ENCODE measurements around the gene CCL11.

CCL11 gene

DNA sequence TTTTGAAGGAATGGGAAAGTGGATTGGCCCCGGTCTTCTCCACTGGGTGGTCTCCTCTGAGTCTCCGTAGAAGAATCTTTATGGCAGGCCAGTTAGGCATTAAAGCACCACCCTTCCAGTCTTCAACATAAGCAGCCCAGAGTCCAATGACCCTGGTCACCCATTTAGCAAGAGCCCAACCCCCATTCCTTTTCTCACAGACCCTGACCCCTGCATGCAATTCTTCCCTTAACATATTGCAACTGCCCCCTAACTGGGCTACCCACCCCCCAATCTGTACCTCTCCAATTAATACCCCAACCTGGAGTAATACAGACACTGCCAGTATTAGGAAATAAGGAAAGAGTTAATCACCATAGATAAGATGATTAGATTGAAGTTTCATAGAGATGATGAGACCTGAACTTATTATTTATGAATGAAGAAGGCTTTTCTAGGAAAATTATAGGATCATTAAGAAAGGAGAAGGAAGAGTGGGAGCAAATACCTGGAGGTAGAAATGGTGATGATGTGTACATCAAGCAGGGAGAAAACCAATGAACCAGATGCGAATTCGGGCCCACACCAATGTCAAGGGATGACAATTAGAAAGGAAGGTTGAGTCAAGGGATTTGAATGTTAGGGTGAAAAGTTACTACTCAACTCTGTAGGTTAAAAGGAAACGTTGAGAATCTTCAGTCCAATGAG is 28.1 kb upstream of the CCL11 start:
- no peak for DNase-seq (ENCODE audit: low read depth)

DNA sequence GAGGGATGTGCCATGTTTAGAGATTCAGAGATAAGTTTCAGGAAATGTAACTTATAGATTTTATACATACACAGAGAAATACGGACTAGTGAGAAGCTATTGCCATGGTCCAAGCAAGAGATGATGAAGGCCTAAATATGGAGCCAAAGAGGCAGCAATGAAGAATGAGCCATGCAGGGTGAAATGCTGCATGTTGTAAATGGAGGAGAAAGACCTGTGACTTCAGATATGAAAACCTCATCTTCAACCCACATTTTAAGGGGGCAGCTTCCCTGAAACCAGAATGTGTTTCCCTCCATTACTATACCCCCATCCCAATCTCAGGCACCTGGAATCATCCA is 27.6 kb upstream of the CCL11 start:
- DNase-seq (ENCODE audit: low read depth): no peak

DNA sequence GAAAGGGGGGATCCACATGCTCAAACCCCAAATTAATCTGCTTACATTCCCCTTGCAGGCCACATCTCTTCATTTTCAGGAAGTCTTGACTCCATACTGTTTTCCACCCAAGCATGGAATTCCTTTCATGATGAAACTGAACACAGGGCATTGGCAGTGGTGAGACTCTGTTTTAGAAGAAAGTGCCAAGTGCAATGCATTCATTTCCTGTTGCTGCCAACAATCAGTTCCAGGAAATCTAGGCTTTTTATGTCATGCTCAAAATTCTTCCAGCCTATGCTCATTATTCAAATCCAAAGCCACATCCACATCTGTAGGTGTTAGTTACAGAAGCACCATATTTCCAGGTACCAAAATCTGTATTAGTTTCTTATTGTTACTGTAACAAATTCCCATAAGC is 26.4 kb upstream of the CCL11 start:
- DNase-seq (ENCODE audit: low read depth): no peak

DNA sequence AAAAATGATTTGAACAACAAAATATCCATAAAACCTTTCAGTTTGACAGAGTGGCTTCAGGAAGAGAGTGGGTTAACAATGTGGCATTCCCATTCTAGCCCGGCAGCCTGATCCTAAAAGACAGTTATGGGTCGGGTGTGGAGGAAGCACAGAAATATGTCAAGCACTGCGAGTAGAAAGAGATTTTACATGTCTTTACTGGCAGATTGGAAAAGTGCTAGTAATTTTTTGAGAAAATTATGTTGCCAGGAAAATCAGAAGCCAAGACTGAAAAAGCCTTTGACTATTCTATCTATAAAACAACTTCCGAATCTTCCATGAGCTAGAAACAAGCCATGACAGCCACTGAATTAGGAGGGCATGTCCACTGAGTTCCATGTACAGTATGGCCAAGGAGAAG is 24.7 kb upstream of the CCL11 start:
- DNase-seq (ENCODE audit: low read depth): no peak

DNA sequence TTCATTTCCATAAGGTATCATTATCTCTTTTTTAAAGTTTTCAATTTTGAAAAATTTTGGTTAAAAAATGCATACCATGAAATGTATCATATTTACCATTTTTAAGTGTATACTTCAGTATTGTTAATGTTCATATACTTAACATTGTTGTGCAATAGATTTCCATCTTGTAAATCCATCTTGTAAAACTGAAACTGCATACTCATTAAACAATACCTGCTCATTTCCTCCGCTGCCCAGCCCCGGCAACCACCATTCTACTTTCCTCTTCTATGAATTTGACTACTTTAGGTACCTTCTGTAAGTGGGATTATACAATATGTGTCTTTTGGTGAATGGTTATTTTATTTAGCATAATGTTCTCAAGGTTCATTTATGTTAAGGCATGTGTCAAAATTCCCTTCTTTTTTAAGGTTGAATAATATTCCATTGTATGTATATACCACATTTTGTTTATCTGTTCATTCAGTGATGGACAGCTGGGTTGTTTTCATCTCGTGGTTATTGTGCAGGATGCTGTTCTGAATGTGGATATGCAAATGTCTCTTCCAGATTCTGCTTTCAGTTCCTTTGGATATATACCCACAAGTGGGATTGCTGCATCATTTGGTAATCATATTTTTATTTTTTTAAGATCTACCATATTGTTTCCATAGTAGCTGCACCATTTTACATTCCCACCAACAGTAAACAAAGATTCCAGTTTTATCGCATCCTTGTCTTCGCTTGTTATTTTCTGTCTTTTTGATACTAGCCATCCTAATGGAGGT is 23.8 kb upstream of the CCL11 start:
- DNase-seq (ENCODE audit: low read depth): no peak

DNA sequence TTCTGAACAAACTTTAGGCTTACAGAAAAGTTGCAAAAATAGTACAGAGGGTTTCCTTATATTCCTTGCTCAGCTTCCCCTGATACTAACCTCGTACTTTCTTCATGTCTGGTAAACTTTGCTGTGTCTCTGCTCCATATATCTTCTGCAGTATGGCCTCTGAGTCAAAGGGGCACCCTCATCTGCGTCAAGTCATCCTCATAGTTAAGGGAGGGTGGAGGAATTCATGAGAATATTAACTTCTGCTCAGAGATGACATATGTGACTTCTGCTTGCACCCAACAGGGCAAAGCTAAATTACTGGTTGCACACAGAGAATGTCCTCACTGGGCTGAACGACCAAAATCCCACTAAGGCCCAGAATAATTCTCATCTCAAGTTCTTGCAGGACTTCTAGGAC is 19.8 kb upstream of the CCL11 start:
- DNase-seq (ENCODE audit: low read depth): no peak

DNA sequence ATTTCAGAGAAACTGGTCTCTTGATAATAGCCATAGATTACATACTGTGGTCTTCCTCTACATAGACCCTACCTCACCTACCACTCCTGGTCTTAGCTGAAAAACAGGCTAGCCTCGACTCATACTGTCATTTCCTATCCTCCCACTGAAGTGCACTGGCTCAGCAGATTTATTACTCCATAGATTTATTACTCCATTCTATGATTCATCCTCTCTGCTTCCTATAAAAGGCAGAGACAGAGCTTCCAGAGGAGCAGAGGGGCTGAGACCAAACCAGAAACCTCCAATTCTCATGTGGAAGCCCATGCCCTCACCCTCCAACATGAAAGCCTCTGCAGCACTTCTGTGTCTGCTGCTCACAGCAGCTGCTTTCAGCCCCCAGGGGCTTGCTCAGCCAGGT is 15.6 kb upstream of the CCL11 start, which contains the start of gene CCL7:
Gene CCL7, plus strand, starts transcription at position 253 of the 400 bp plus-strand sequence. Its CDS starts 70 bp downstream, at position 323.
- no peak for DNase-seq (ENCODE audit: low read depth)

DNA sequence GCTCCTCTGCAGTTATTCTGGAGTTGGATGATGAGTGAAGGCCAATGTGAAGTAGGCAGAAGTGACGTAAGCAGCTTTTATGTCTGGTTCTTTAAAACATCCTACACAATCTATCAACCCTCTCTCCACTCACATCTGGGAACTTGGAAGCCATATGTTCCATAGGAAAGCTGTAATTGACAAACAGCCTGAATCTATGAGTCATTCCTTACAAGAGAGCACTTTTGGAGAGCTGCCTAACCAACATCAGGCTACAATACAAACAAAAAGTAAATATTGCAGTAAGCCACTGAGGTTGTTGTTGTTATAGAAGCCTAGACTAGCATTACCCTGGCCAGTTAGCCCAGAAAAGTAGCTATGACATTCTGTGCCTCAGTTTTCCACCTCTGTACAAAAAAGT is 9.7 kb upstream of the CCL11 start:
- DNase-seq (ENCODE audit: low read depth): no peak

DNA sequence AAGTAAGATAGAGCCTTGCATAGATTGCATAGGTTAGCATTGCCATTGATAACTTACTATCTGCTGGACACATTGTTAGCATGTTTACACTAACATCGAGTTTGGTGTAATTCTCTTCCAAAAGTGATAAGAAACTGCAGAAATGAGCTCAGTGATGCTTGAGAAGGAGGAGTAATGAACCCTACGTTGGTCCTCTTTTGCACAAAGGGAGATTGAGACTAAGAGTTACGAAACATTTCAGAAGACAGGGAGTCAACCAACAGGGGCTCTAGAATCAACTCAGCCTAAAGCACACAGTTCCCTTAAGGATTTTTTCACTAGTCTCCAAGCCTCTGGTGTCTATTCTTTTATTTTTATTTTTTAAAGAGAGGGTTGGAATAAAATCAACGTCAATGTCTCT is 8.7 kb upstream of the CCL11 start:
- no peak for DNase-seq (ENCODE audit: low read depth)

DNA sequence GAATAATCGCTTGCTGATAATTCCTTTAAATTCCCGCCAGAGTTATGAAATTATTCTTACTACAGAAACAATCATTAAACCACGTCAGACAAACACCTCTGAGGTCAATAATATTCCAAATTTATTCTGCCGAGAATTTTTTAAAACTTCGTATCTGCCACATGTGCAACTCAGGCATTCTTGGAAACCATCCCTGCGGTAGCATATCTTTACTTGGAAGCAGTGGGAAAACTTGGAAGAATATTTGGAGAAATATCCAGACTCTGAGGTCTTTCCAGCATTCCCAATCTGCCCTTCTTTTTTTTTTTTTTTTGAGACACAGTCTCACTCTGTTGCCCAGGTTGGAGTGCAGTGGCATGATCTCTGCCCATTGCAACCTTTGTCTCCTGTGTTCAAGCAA is 2.0 kb upstream of the CCL11 start:
- DNase-seq (ENCODE audit: low read depth): no peak

DNA sequence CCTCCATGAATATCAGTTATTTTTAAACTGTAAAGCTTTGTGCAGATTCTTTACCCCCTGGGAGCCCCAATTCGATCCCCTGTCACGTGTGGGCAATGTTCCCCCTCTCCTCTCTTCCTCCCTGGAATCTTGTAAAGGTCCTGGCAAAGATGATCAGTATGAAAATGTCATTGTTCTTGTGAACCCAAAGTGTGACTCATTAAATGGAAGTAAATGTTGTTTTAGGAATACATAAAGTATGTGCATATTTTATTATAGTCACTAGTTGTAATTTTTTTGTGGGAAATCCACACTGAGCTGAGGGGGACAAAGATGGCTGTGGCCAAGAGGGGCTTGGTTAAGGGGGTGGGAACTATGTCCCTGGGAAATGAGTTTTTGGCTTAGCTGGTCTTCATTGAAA is 2.3 kb downstream of the CCL11 start:
- DNase-seq (ENCODE audit: low read depth): no peak

DNA sequence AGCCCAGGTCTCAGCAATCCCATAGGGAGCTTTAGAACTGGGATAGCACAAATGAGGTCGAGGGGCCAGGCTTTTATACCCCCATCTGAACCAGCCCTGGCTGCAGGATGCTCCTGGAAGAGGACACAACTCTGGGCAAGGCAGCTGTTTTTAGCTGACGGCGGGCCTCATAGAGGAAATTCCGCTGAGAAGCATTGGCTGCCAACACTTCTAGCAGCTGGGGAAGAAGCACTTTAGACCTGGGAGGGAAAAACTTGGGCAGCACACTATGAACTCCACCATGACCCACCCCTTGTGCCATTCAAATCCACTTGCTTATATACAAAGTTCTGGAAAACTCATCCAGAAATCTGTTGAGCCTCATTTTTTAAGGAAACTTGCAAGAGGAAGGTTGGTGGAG is 5.0 kb downstream of the CCL11 start:
- no peak for DNase-seq (ENCODE audit: low read depth)

DNA sequence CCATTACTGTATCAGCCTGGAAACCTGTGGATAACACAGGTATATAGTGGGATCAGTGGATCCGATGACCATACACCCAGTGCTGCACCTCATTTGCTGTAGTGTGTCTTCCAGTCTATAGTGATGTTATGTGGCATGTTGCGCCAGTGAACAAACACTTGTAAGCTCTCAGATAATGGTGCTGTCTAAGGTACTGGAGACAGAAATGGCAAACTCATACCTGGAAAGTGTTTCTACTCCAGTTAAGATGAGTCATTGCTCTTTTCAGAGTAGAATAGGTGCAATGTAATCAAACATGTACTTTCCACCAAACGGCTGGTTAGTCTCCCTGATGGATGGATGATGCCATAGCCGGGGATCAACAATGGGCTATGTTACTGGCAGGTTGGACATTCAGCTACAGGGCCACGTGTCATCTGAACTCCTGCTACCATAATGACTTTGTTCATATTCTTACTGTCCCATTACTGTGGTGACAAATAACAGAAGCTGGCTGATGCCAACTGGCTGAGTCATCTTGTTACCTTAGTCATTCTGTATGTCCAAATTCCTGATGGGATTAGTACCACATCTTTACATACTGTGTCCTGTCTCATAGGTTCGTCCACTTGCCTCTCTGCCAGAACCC is 6.3 kb downstream of the CCL11 start:
- DNase-seq (ENCODE audit: low read depth): no peak

DNA sequence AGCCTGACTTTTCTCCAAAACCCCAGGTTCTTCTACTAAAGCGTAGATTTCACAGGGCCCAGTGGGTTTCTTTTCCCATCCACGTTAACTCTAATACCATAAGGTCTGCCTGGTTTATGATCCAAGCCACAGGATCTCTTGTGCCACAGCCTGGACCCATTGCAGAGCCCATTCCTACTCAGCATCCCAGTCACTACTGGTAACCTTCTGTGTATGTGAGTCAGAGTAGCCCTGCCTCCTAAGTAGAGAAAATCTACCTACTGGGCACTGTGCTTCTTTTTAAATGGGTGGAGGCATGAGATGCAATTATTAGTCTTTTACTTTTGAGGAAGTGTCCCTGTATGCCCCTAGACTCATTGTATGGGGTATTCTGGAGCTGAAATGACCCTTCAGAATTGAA is 13.5 kb downstream of the CCL11 start:
- DNase-seq (ENCODE audit: low read depth): no peak

DNA sequence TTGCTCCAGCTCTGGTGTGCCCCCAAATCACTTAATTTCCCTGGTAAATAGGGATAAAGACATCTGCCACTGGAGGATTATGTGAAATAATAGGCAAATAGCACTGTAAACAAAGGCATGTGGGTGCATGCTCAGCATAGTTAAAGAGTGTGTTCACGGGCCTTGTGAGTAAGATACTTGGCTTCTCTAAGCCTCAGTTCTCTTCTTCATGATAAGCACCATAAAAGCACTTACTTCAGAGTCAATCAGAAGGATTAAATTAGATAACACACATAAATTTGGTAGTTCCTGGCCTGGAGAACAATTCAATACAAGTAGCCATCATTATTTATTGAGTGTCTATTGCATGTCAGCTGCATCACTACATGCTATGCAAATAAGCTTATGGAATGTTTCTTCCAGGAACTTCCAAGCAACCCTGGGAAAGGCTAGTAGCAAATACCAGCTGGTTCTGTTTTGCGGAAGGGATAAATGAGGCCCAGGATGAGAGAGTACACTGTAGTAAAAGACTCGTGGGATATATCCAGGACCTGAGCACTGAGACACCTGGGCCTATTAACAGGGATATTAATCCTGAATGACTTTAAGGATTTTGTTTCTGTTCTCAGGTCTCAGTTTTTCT is 14.5 kb downstream of the CCL11 start:
- no peak for DNase-seq (ENCODE audit: low read depth)

DNA sequence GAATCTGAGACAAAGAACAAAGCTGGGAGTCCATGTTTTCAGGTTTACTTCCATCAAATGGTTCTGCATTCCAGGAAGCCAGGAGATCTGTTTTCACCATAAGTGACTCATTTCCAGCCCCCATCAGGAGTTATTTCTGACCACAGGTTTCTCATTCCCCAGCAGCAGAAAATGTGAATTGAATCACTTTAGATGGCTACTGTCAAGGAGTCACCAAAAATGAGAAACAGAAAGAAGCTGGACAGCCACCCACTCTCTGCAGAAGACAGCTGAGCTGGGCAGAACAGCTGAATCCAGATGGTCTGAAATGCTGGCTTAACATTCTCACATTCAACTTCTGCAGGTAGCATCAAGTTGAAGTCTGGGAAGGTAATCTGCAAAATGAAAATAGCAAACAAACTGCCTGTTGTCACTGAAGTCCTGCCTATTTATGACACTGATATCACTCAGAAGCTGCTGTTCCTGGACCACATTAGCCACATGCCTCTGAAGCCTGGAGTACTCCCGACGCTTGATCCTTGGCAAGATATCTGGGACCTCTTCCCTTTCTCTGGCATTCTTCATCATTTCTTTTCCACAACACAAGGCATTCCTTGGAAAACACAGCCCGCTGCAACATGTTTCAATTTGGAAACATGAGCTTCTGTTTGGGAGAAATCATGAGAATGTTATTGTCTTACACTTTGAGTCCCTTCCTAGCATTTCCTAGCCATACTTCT is 15.3 kb downstream of the CCL11 start:
- DNase-seq (ENCODE audit: low read depth): no peak

DNA sequence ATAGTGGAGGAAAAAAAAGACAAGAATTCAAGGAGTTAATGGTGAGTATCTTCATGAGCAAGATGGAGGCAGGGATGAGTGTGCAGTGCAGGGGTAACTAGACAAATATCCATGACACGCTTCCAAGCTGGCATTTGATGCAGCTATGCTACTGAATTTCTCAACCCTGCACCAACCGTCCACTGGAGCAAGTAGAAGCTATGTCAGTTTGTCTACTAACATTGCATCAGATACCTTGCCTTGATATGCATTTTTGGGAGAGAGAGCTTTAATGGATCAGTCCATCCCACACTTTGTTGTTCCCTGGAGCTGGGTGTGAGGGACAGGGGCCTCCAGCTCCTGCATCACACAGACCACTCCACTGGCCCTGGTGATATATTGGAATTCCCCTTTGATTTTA is 16.4 kb downstream of the CCL11 start:
- no peak for DNase-seq (ENCODE audit: low read depth)

DNA sequence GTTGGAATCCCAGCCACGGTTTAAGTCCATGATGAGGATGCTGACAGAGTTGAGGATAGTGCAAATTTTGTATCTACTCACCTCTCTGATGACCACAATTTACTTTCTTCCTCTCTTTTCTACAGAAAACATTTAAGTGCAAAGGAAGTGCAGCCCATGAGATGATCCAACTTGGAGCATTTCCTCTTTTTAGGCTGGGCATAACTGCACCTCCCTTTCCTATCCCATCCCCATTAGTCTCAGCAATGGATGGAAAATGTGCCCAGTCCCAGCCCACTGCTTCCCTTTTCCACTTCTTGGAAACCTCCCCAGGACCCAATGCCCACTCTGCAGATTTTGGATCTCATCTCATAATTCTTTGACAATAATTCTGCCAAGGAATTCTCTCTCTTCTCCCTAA is 17.1 kb downstream of the CCL11 start:
- DNase-seq (ENCODE audit: low read depth): no peak

DNA sequence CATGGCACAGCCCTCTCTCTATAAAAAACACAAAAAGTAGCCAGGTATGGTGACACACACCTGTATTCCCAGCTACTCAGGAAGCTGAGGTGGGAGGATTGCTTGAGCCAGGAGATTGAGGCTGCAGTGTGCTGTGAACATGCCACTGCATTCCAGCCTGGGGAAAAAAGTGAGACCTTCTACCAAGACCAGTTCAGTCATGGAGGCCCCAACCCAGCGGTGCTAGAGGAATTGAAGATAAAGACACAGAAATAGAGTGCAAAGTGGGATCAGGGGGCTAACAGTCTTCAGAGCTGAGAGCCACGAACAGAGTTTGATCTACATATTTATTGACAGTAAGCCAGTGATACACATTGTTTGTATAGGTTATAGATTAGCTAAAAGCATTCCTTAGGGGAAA is 18.1 kb downstream of the CCL11 start:
- no peak for DNase-seq (ENCODE audit: low read depth)

DNA sequence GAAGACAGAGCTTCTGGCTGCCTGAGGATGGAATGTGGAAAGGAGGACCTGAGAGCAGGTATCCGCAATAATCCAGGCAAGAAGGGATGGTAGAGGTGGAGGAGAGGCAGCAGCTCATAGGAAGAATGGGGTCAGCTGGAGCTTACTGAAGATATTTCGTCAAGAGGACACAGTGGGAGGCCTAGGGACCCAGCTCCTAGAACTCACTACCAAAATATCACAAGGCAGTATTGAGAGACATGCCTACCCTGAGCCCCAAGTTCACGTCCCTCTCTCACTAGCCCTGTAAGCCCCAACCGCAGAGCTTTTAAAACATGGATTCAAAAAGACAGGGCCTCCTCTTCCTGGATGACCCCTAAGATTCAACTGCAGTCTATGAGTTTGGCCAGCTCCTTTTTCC is 19.5 kb downstream of the CCL11 start:
- DNase-seq (ENCODE audit: low read depth): no peak

DNA sequence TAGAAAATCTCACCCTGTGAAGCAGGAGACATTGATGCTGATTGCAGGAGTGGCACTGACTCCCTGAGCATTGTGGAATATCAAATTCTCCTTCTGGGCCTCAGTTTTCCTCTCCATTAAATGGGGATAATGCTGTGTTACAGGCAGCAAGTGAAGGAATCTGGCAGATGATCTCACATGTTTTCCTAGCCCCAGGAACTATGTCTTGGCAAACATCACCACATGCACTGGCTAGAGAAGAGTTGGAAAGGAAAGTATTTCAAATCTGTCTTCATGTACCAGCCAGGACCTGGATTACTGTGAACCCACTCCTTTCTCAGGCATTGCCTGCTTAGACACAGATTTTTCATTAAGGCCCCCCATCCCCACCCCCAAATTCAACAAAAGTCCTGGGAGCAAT is 20.1 kb downstream of the CCL11 start:
- no peak for DNase-seq (ENCODE audit: low read depth)

DNA sequence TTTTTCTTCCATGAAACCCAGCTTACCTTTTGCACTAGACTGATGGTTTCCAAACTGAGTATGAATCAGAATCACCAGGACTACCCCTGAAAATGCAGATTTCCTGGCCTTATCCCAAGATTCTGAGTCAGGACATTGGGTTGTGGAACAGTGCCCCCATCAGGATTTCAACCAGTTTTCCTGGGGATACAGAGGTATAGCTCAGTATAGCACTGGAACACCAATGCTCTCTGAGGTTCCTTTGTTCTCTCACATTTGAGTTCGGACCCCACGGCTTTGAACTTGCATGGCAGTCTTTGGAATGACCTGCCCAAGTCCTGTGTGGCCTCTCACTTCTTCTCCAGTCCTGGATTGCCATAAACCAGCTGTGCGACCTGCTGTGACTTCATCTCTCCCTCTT is 20.9 kb downstream of the CCL11 start:
- no peak for DNase-seq (ENCODE audit: low read depth)
